ENCODE results near the gene HAPLN3.

The HAPLN3 gene

DNA sequence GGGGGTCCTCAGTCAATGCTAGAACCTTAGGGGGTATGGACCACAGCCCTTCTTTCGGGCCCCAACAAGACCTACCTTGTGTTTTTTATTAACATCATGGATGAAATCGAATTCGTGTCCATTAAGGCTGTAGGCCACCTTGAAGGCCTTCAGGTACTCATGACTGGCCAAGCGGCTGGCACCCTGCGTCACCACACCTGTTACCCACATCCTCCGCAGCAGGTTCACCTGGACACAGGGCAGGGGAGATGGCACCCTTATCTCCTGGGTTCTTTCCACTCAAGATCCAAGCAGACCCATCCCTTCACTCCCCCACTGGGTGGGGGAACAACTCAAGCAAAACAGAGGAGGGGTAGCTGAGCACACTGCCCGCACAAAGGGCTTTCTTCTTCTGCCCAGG, 11.2 kb upstream of the HAPLN3 start:
- no peaks in the 10 kb centered on the region for H3K27me3 ChIP-seq (replicated peaks; ENCODE audit: insufficient read depth, low read length)
- no peak overlapping the region for H3K4me2 ChIP-seq (ENCODE audit: low read depth, low read length)
- H3K9me3 ChIP-seq (replicated peaks; ENCODE audit: insufficient read depth, low read length) = no peaks in the 10 kb centered on the region
- H3K9ac ChIP-seq (ENCODE audit: low read length) = no peak overlapping the region
- no peaks in the 10 kb centered on the region for H3F3A ChIP-seq (ENCODE audit: insufficient read depth, low read length)
- H3K36me3 ChIP-seq (replicated peaks; ENCODE audit: insufficient read depth, low read length) = no peaks in the 10 kb centered on the region
- no peaks in the 10 kb centered on the region for H3K79me2 ChIP-seq (ENCODE audit: low read length)
- DNase-seq = no peak
- H3K9me2 ChIP-seq (replicated peaks; ENCODE audit: insufficient read depth, low read length) = no peaks in the 10 kb centered on the region
- TF ChIP-seq, protein P1, sequence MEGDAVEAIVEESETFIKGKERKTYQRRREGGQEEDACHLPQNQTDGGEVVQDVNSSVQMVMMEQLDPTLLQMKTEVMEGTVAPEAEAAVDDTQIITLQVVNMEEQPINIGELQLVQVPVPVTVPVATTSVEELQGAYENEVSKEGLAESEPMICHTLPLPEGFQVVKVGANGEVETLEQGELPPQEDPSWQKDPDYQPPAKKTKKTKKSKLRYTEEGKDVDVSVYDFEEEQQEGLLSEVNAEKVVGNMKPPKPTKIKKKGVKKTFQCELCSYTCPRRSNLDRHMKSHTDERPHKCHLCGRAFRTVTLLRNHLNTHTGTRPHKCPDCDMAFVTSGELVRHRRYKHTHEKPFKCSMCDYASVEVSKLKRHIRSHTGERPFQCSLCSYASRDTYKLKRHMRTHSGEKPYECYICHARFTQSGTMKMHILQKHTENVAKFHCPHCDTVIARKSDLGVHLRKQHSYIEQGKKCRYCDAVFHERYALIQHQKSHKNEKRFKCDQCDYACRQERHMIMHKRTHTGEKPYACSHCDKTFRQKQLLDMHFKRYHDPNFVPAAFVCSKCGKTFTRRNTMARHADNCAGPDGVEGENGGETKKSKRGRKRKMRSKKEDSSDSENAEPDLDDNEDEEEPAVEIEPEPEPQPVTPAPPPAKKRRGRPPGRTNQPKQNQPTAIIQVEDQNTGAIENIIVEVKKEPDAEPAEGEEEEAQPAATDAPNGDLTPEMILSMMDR (IDR thresholded peaks at IDR 0.05; ENCODE audit: low read length) = no peak
- TF ChIP-seq EZH2 (optimal IDR thresholded peaks at IDR 0.05; ENCODE audit: low read depth, low read length) (no peak), EZH2phosphoT487 (IDR thresholded peaks at IDR 0.05; ENCODE audit: low read length) (no peak)
- H2AFZ ChIP-seq (ENCODE audit: low read length) = no peak overlapping the region
- H3K27ac ChIP-seq (ENCODE audit: low read length) = no peak overlapping the region
- no peaks in the 10 kb centered on the region for H3K4me1 ChIP-seq (ENCODE audit: low read length)
- no peak overlapping the region for H3K4me3 ChIP-seq (ENCODE audit: low read length)
- H4K20me1 ChIP-seq (ENCODE audit: insufficient read depth, low read length) = no peaks in the 10 kb centered on the region

GRCh38 chr15:88906130-88906529, 10.8 kb upstream of the HAPLN3 start:
- no peak overlapping the region for H3K4me3 ChIP-seq (ENCODE audit: low read length)
- H3K4me1 ChIP-seq (ENCODE audit: low read length) = no peaks in the 10 kb centered on the region
- no peaks in the 10 kb centered on the region for H3K9me3 ChIP-seq (replicated peaks; ENCODE audit: insufficient read depth, low read length)
- TF ChIP-seq EZH2 (optimal IDR thresholded peaks at IDR 0.05; ENCODE audit: low read depth, low read length) = no peak
- no peak for TF ChIP-seq EZH2phosphoT487 (IDR thresholded peaks at IDR 0.05; ENCODE audit: low read length)
- TF ChIP-seq, protein P1 (IDR thresholded peaks at IDR 0.05; ENCODE audit: low read length) = no peak
- no peak overlapping the region for H2AFZ ChIP-seq (ENCODE audit: low read length)
- no peak overlapping the region for H3K27ac ChIP-seq (ENCODE audit: low read length)
- H4K20me1 ChIP-seq (ENCODE audit: insufficient read depth, low read length) = no peaks in the 10 kb centered on the region
- no peak overlapping the region for H3K9ac ChIP-seq (ENCODE audit: low read length)
- H3K4me2 ChIP-seq (ENCODE audit: low read depth, low read length) = no peak overlapping the region
- no peak for DNase-seq
- H3K36me3 ChIP-seq (replicated peaks; ENCODE audit: insufficient read depth, low read length) = no peaks in the 10 kb centered on the region
- H3F3A ChIP-seq (ENCODE audit: insufficient read depth, low read length) = no peaks in the 10 kb centered on the region
- H3K9me2 ChIP-seq (replicated peaks; ENCODE audit: insufficient read depth, low read length) = no peaks in the 10 kb centered on the region
- no peaks in the 10 kb centered on the region for H3K27me3 ChIP-seq (replicated peaks; ENCODE audit: insufficient read depth, low read length)
- no peaks in the 10 kb centered on the region for H3K79me2 ChIP-seq (ENCODE audit: low read length)

DNA sequence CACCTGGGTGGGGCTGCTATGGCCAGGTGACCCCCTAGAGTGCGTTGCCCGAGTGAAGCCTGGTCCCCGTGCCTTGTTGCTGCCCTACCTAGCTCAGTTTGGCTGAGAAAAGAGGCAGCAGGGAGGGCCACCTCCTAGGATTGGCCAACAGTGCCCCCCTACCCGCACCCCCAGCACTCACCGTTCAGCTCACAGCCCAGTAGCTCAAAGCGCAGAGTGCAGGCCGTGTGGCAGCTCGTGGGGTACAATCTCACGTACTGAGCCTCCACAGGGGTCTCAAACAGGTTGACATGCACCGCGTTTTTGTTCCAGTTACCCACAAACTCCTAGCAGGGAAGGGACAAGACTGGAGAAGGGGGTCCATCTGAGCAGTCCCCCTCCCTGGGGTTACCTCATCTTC, 10.2 kb upstream of the HAPLN3 start:
- DNase-seq = no peak
- Histone ChIP-seq H3K79me2 (ENCODE audit: low read length) (no peaks in the 10 kb centered on the region), H3K9ac (ENCODE audit: low read length) (no peak overlapping the region), H4K20me1 (ENCODE audit: insufficient read depth, low read length) (no peaks in the 10 kb centered on the region), H3F3A (ENCODE audit: insufficient read depth, low read length) (no peaks in the 10 kb centered on the region), H3K9me3 (replicated peaks; ENCODE audit: insufficient read depth, low read length) (no peaks in the 10 kb centered on the region), H3K9me2 (replicated peaks; ENCODE audit: insufficient read depth, low read length) (no peaks in the 10 kb centered on the region), H3K27ac (ENCODE audit: low read length) (no peak overlapping the region), H3K4me3 (ENCODE audit: low read length) (no peak overlapping the region), H3K4me1 (ENCODE audit: low read length) (no peaks in the 10 kb centered on the region), H3K4me2 (ENCODE audit: low read depth, low read length) (no peak overlapping the region), H2AFZ (ENCODE audit: low read length) (no peak overlapping the region), H3K27me3 (replicated peaks; ENCODE audit: insufficient read depth, low read length) (no peaks in the 10 kb centered on the region), H3K36me3 (replicated peaks; ENCODE audit: insufficient read depth, low read length) (no peaks in the 10 kb centered on the region)
- TF ChIP-seq EZH2phosphoT487 (IDR thresholded peaks at IDR 0.05; ENCODE audit: low read length) (no peak), EZH2 (optimal IDR thresholded peaks at IDR 0.05; ENCODE audit: low read depth, low read length) (no peak)
- TF ChIP-seq, protein P1 (IDR thresholded peaks at IDR 0.05; ENCODE audit: low read length) = no peak

Measured in MM.1S (cell line).